Uterus (tissue), 2 donors: Measurements from ENCODE around the gene TBL2.
"Not testable (repeated sequence)": the region's sequence is repeated elsewhere in the genome, so short reads cannot be mapped to it uniquely, and the experiment has no call there.

Experiments
- POLR2A ChIP-seq, 2 donors: fragments of 450-650 bp; IDR thresholded peaks; one replicate each; pipeline ENCODE4 v1.6.1; 2016; ENCODE audit warnings: antibody characterized with exemption in 2 of 2, mild to moderate bottlenecking in 1 of 2, moderate library complexity in 1 of 2
- TF ChIP-seq, protein P1 (sequence below), 4 experiments: fragments of 200-600 bp in 2 of 4; fragments of 450-650 bp in 2 of 4; sonication (generic) in 2 of 4; IDR thresholded peaks; one replicate each; pipeline ENCODE4 v1.5.1; 2016 to 2019; ENCODE audit warnings: antibody characterized with exemption in 4 of 4, mild to moderate bottlenecking in 2 of 4, moderate library complexity in 1 of 4

DNA sequence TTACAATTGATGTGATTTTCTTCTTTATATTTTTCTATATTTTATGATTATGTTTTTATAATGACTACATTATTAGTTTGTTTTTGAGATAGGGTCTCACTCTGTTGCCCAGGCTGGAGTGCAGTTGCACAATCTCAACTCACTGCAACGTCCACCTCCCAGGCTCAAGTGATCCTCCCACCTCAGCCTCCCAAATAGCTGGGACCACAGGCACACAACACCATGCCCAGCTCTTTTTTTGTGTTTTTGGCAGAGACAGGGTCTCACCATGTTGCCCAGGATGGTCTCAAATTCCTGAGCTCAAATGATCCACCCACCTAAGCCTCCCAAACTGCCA is 52.3 kb downstream of the TBL2 start:
- TF ChIP-seq, protein P1, sequence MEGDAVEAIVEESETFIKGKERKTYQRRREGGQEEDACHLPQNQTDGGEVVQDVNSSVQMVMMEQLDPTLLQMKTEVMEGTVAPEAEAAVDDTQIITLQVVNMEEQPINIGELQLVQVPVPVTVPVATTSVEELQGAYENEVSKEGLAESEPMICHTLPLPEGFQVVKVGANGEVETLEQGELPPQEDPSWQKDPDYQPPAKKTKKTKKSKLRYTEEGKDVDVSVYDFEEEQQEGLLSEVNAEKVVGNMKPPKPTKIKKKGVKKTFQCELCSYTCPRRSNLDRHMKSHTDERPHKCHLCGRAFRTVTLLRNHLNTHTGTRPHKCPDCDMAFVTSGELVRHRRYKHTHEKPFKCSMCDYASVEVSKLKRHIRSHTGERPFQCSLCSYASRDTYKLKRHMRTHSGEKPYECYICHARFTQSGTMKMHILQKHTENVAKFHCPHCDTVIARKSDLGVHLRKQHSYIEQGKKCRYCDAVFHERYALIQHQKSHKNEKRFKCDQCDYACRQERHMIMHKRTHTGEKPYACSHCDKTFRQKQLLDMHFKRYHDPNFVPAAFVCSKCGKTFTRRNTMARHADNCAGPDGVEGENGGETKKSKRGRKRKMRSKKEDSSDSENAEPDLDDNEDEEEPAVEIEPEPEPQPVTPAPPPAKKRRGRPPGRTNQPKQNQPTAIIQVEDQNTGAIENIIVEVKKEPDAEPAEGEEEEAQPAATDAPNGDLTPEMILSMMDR (IDR thresholded peaks at IDR 0.05) = not testable (repeated sequence)
- not testable (repeated sequence) for TF ChIP-seq POLR2A (IDR thresholded peaks at IDR 0.05)
